PC-3 (cell line): ENCODE results near the gene PCSK5. TPM values are rescaled to one million over a fixed set of nuclear protein-coding genes. Genes with fewer than 3 reads are reported as not detected.

Source experiments
- ATAC-seq: fragments of 200-7000 bp; cut with Tn5 transposase; 2 replicates; pipeline ENCODE4 v1.9.1; 2020; ENCODE audit warnings: mild to moderate bottlenecking, moderate library complexity
- BruUV-seq: library from RNA; stranded (reverse); fragments of 400-500 nt; replicated peaks from 2 replicates; lab custom pipeline; 2021; lab: Mats Ljungman, UMichigan
- CTCF ChIA-PET: fragments of 300-600 bp; sonication (Branson Sonifier 250); formaldehyde crosslinking; loops from one replicate; lab custom pipeline; 2022; ENCODE audit warnings: antibody characterized with exemption; lab: Charles Lee
- POLR2A ChIA-PET: fragments of 300-600 bp; sonication (Branson Sonifier 250); formaldehyde crosslinking; loops from one replicate; lab custom pipeline; 2022; ENCODE audit warnings: antibody characterized with exemption; ENCODE audit not compliant: unreplicated experiment; lab: Charles Lee
- DNase-seq: peaks from one replicate; pipeline ENCODE4 v3.0.0-alpha.2; 2015
- H2AFZ ChIP-seq: fragments of 300-600 bp; sonication (generic); 2 replicates; pipeline ENCODE4 v1.6.0; 2016; ENCODE audit warnings: antibody characterized with exemption, low read length
- H3F3A ChIP-seq: fragments of 300-600 bp; sonication (generic); one replicate; pipeline ENCODE4 v1.6.0; 2017; ENCODE audit warnings: antibody characterized with exemption, low read length, control low read depth, mild to moderate bottlenecking; ENCODE audit not compliant: unreplicated experiment
- H3K27ac ChIP-seq: fragments of 300-600 bp; sonication (generic); 2 replicates; pipeline ENCODE4 v1.5.1; 2016; ENCODE audit warnings: mild to moderate bottlenecking, low read length
- H3K27me3 ChIP-seq: fragments of 300-600 bp; sonication (generic); 2 replicates; pipeline ENCODE4 v1.6.1; 2016; ENCODE audit warnings: low read length, mixed read lengths
- H3K36me3 ChIP-seq: fragments of 300-600 bp; sonication (generic); 2 replicates; pipeline ENCODE4 v1.6.1; 2016; ENCODE audit warnings: low read depth, mixed run types, low read length, mixed read lengths
- H3K4me1 ChIP-seq: fragments of 300-600 bp; sonication (generic); 2 replicates; pipeline ENCODE4 v1.5.1; 2016; ENCODE audit warnings: low read length; ENCODE audit not compliant: insufficient read depth
- H3K4me2 ChIP-seq: fragments of 300-600 bp; sonication (generic); 2 replicates; pipeline ENCODE4 v1.6.0; 2016; ENCODE audit warnings: low read length
- H3K4me3 ChIP-seq: fragments of 300-600 bp; sonication (generic); 2 replicates; pipeline ENCODE4 v1.5.1; 2016; ENCODE audit warnings: mild to moderate bottlenecking, low read length, mixed read lengths
- H3K79me2 ChIP-seq: fragments of 300-600 bp; sonication (generic); 2 replicates; pipeline ENCODE4 v1.6.1; 2017; ENCODE audit warnings: low read length, mixed read lengths
- H3K9ac ChIP-seq: fragments of 300-600 bp; sonication (generic); 2 replicates; pipeline ENCODE4 v1.6.0; 2016; ENCODE audit warnings: mild to moderate bottlenecking, low read length
- H3K9me2 ChIP-seq: fragments of 300-600 bp; sonication (generic); replicated peaks from 2 replicates; pipeline ENCODE4 v1.6.1; 2016; ENCODE audit warnings: mixed run types, low read length, mixed read lengths
- H3K9me3 ChIP-seq: fragments of 300-600 bp; sonication (generic); 2 replicates; pipeline ENCODE4 v1.6.1; 2016; ENCODE audit warnings: low read length, mixed read lengths
- H4K20me1 ChIP-seq: fragments of 300-600 bp; sonication (generic); 2 replicates; pipeline ENCODE4 v1.6.1; 2016; ENCODE audit warnings: low read length, mixed read lengths
- EZH2 ChIP-seq: fragments of 300-600 bp; sonication (generic); IDR thresholded peaks from one replicate; pipeline ENCODE4 v1.6.1; 2017; ENCODE audit warnings: antibody characterized with exemption, mild to moderate bottlenecking, low read length; ENCODE audit not compliant: unreplicated experiment
- EZH2phosphoT487 ChIP-seq: fragments of 300-600 bp; sonication (generic); IDR thresholded peaks from 2 replicates; pipeline ENCODE4 v1.6.1; 2018; ENCODE audit warnings: mild to moderate bottlenecking, antibody characterized with exemption, low read length, borderline replicate concordance
- intact Hi-C: fragments of 100-400 bp; cut with micrococcal nuclease; formaldehyde crosslinking; loops from 2 replicates; pipeline ENCODE4 v1.9.0; 2023
- total RNA-seq: library from RNA; depleted of rRNA; stranded (reverse); fragments of >200 nt; gene quantifications from 2 replicates; pipeline ENCODE4 v1.2.3, GENCODE V29; 2014
- TF ChIP-seq, protein P1 (sequence below): fragments of 300-600 bp; sonication (generic); conservative IDR thresholded peaks from 2 replicates; pipeline ENCODE4 v1.5.1; 2017; ENCODE audit warnings: antibody characterized with exemption, low read depth, mild to moderate bottlenecking, low read length

PCSK5 gene
- total RNA-seq, 1 experiment from 2014 or later, result not detected

GRCh38 chr9:75950998-75951397 lies 60.5 kb downstream of the PCSK5 start:
- Histone ChIP-seq H3K36me3 (no peaks in the 10 kb centered on the region), H3K9ac (no peak overlapping the region), H3K4me2 (no peak overlapping the region), H3K27me3 (no peaks in the 10 kb centered on the region), H3K4me1 (no peaks in the 10 kb centered on the region), H3K27ac (no peak overlapping the region), H3K4me3 (no peak overlapping the region), H2AFZ (no peak overlapping the region), H3K9me2 (no peaks in the 10 kb centered on the region), H3F3A (no peaks in the 10 kb centered on the region), H3K79me2 (no peaks in the 10 kb centered on the region), H3K9me3 (no peaks in the 10 kb centered on the region), H4K20me1 (no peaks in the 10 kb centered on the region)
- POLR2A ChIA-PET, result no interaction called here
- CTCF ChIA-PET, result no interaction called here
- ATAC-seq (no peak), DNase-seq (no peak)
- intact Hi-C loops, result no loop called here
- BruUV-seq, result no TSS peak
- TF ChIP-seq EZH2phosphoT487 (no peak), EZH2 (no peak)
- TF ChIP-seq, protein P1, sequence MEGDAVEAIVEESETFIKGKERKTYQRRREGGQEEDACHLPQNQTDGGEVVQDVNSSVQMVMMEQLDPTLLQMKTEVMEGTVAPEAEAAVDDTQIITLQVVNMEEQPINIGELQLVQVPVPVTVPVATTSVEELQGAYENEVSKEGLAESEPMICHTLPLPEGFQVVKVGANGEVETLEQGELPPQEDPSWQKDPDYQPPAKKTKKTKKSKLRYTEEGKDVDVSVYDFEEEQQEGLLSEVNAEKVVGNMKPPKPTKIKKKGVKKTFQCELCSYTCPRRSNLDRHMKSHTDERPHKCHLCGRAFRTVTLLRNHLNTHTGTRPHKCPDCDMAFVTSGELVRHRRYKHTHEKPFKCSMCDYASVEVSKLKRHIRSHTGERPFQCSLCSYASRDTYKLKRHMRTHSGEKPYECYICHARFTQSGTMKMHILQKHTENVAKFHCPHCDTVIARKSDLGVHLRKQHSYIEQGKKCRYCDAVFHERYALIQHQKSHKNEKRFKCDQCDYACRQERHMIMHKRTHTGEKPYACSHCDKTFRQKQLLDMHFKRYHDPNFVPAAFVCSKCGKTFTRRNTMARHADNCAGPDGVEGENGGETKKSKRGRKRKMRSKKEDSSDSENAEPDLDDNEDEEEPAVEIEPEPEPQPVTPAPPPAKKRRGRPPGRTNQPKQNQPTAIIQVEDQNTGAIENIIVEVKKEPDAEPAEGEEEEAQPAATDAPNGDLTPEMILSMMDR, result no peak

DNA sequence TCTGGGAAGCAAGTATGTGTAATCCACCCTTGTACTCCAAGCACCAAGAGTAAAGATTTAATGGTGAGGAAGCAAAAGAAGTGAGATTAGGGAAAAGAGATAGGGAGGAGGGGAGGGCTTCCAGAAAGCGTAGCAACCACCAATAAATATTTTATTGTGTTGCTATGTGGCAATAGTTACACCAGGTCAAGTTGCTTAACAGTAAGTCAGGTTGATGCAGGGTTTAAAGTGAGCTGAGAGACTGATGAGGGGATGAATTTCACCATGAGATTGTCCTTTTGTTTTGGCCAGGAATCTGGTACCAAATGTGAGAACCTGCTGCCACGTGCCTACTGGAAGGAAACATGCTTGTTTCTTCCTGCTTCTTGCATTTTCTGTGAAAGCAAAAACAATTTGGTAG lies 62.7 kb downstream of the PCSK5 start:
- POLR2A ChIA-PET, result no interaction called here
- BruUV-seq, result no TSS peak

DNA sequence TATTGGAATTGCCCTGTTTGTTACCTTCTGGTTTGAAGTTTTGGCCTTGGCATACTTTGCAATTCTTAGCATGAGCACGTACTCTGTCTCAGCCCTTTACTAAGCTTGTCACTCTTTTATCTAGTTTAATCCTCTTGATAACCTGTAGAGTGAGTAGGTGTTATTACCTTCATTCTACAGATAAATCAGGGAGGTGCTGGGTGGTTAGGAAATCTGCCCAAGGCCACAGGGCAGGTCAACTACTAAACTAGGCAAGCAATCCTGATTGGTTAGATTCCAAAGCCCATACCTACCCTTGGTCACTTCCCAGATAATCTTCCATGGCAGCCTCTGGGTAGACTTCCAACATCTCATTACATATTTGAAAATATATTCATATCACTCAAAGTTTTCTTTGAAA lies 65.7 kb downstream of the PCSK5 start:
- TF ChIP-seq, protein P1, result no peak
- no peak for TF ChIP-seq EZH2
- no peak for TF ChIP-seq EZH2phosphoT487
- POLR2A ChIA-PET, result no interaction called here
- no TSS peak for BruUV-seq
- DNase-seq, result no peak
- Histone ChIP-seq H3K4me2 (no peak overlapping the region), H3K79me2 (no peaks in the 10 kb centered on the region), H3K4me3 (no peak overlapping the region), H4K20me1 (no peaks in the 10 kb centered on the region), H3K9me3 (no peaks in the 10 kb centered on the region), H3K4me1 (no peaks in the 10 kb centered on the region), H3F3A (no peaks in the 10 kb centered on the region), H2AFZ (no peak overlapping the region), H3K9me2 (no peaks in the 10 kb centered on the region), H3K36me3 (no peaks in the 10 kb centered on the region), H3K27me3 (no peaks in the 10 kb centered on the region), H3K9ac (no peak overlapping the region), H3K27ac (no peak overlapping the region)
- intact Hi-C loops, result no loop called here
- CTCF ChIA-PET, result no interaction called here
- ATAC-seq, result no peak

More for the DNA sequence above, 62.7 kb downstream of the PCSK5 start:
- Histone ChIP-seq H3K4me2 (no peak overlapping the region), H3K79me2 (no peaks in the 10 kb centered on the region), H3K27me3 (no peaks in the 10 kb centered on the region), H3K9ac (no peak overlapping the region), H3F3A (no peaks in the 10 kb centered on the region), H3K4me1 (no peaks in the 10 kb centered on the region), H3K9me2 (no peaks in the 10 kb centered on the region), H2AFZ (no peak overlapping the region), H4K20me1 (no peaks in the 10 kb centered on the region), H3K4me3 (no peak overlapping the region), H3K27ac (no peak overlapping the region), H3K9me3 (no peaks in the 10 kb centered on the region), H3K36me3 (no peaks in the 10 kb centered on the region)
- intact Hi-C loops, result no loop called here
- CTCF ChIA-PET, result no interaction called here
- DNase-seq (no peak), ATAC-seq (no peak)
- no peak for TF ChIP-seq EZH2
- TF ChIP-seq, protein P1, result no peak
- no peak for TF ChIP-seq EZH2phosphoT487
